Hepatocyte (in vitro differentiated cells): ENCODE results near the gene CAB39. TPM values are rescaled to one million over a fixed set of nuclear protein-coding genes. Genes with fewer than 3 reads are reported as not detected.

Experiments used
- DNase-seq: peaks from one replicate; pipeline ENCODE4 v3.0.0-alpha.2; 2016; ENCODE audit warnings: low spot score
- H2AFZ ChIP-seq: fragments of 200-600 bp; sonication (generic); 2 replicates; pipeline ENCODE4 v1.6.0; 2016; ENCODE audit warnings: antibody characterized with exemption, mild to moderate bottlenecking
- H3K27ac ChIP-seq: fragments of 200-600 bp; sonication (generic); 2 replicates; pipeline ENCODE4 v1.5.1; 2016; ENCODE audit warnings: mild to moderate bottlenecking
- H3K27me3 ChIP-seq: fragments of 200-600 bp; sonication (generic); 2 replicates; pipeline ENCODE4 v1.6.1; 2016
- H3K36me3 ChIP-seq: fragments of 200-600 bp; sonication (generic); replicated peaks from 2 replicates; pipeline ENCODE4 v1.5.1; 2016; ENCODE audit warnings: low read depth; ENCODE audit not compliant: insufficient read depth
- H3K4me1 ChIP-seq: fragments of 200-600 bp; sonication (generic); 2 replicates; pipeline ENCODE4 v1.5.1; 2016; ENCODE audit warnings: mild to moderate bottlenecking, moderate library complexity; ENCODE audit not compliant: insufficient read depth
- H3K4me2 ChIP-seq: fragments of 200-600 bp; sonication (generic); 2 replicates; pipeline ENCODE4 v1.6.0; 2016
- H3K4me3 ChIP-seq: fragments of 200-600 bp; sonication (generic); 2 replicates; pipeline ENCODE4 v1.5.1; 2016; ENCODE audit warnings: mild to moderate bottlenecking
- H3K79me2 ChIP-seq: fragments of 200-600 bp; sonication (generic); 2 replicates; pipeline ENCODE4 v1.6.0; 2017; ENCODE audit warnings: mild to moderate bottlenecking
- H3K9me2 ChIP-seq: fragments of 200-600 bp; sonication (generic); replicated peaks from 2 replicates; pipeline ENCODE4 v1.6.0; 2017; ENCODE audit warnings: mild to moderate bottlenecking; ENCODE audit not compliant: insufficient read depth
- H3K9me3 ChIP-seq: fragments of 200-600 bp; sonication (generic); 2 replicates; pipeline ENCODE4 v1.5.1; 2016; ENCODE audit warnings: low read depth, mild to moderate bottlenecking
- H4K20me1 ChIP-seq: fragments of 200-600 bp; sonication (generic); 2 replicates; pipeline ENCODE4 v1.6.0; 2016; ENCODE audit warnings: mild to moderate bottlenecking; ENCODE audit not compliant: insufficient read depth, poor library complexity, severe bottlenecking
- EZH2 ChIP-seq: fragments of 200-600 bp; sonication (generic); IDR thresholded peaks from 2 replicates; pipeline ENCODE4 v1.6.1; 2016; ENCODE audit warnings: antibody characterized with exemption, mild to moderate bottlenecking, borderline replicate concordance
- EZH2phosphoT487 ChIP-seq: fragments of 200-600 bp; sonication (generic); IDR thresholded peaks from one replicate; pipeline ENCODE4 v1.6.1; 2018; ENCODE audit warnings: antibody characterized with exemption, mild to moderate bottlenecking, low read depth, moderate library complexity; ENCODE audit not compliant: unreplicated experiment, severe bottlenecking
- WGBS: methylation state at CpG from one replicate; pipeline ENCODE4 v1.1.6; 2016; ENCODE audit warnings: low lambda C conversion rate; ENCODE audit errors: missing lambda C conversion rate; 5-methylcytosine and 5-hydroxymethylcytosine counted together
- polyA plus RNA-seq: library from polyadenylated mRNA; unstranded; fragments of >200 nt; fragmentation: Nextera tagmentation; extraction: Ambion mirVana; gene quantifications from 2 replicates; pipeline ENCODE4 v1.2.1, GENCODE V29; 2016
- small RNA-seq: library from RNA; depleted of rRNA; stranded (forward); fragments of <200 nt; gene quantifications from one replicate; pipeline ENCODE3, GENCODE V24; 2014
- total RNA-seq: library from RNA; depleted of rRNA; stranded (reverse); fragments of >200 nt; gene quantifications from 2 replicates; pipeline ENCODE4 v1.2.3, GENCODE V29; 2014
- TF ChIP-seq, protein P1 (sequence below): fragments of 200-600 bp; sonication (generic); IDR thresholded peaks from 2 replicates; pipeline ENCODE4 v1.5.1; 2016; ENCODE audit warnings: antibody characterized with exemption, mild to moderate bottlenecking; ENCODE audit not compliant: poor library complexity

CAB39 gene
- total and polyA plus RNA-seq, 2 experiments from 2014 or later, result 38.5 to 84.4 TPM

DNA sequence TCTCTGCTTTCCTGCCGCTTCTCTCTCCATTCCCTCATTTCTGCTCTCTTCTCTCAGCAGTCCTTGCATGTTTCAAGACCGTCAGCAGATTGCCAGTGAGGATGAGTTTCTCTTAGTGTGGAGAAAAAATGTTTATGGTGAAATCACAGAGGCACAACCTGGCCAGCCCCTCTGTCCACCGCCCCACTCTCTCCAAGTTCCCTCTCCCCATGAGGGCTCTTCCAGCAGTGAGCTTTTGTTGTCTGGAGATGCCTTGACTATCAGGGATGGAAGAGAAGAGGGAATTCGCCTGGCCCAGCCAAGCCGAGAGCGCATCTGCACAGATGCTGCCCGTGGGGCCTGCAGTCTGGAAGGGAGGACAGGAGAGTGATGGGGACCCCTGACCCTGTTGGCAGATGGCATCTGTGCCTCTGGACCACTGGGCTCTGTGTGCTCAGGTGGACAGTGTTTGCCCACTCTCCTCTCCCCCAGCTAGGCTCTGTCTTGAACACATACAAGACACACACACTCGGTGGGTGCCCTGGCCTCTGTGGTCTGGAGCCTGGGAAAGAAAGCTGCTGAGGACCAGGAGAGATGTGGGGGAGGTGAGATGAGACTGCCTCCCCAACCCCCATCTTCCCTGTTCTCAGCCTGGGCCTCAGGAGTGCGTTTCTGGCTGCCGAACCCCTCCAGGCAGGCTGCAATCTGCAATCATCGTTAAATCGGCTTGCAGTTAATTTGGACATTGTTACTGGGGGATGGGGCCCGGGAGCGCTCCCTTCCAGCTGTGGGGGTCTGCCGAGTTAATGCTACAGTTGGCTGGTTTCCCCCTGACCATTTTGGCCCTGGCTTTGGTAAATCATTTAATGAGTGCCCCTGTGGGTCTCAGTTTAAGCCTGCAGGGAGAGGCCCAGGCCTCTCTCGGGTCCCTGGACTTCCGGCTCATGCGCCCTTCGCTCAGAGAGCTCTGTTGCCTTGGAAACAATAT lies 156.6 kb downstream of the CAB39 start:
- Histone ChIP-seq H3K4me2 (peak overlapping the region; percentile 91), H3K4me3 (no peak overlapping the region), H3K79me2 (peaks cover 88% of the 10 kb centered on the region), H3K9me3 (no peaks in the 10 kb centered on the region), H4K20me1 (peaks cover 33% of the 10 kb centered on the region), H3K9me2 (no peaks in the 10 kb centered on the region), H3K4me1 (peaks cover 66% of the 10 kb centered on the region), H3K27ac (peak overlapping the region; percentile 97), H3K27me3 (no peaks in the 10 kb centered on the region), H2AFZ (no peak overlapping the region), H3K36me3 (no peaks in the 10 kb centered on the region)
- TF ChIP-seq EZH2phosphoT487, result no peak
- no peak for TF ChIP-seq EZH2
- TF ChIP-seq, protein P1, sequence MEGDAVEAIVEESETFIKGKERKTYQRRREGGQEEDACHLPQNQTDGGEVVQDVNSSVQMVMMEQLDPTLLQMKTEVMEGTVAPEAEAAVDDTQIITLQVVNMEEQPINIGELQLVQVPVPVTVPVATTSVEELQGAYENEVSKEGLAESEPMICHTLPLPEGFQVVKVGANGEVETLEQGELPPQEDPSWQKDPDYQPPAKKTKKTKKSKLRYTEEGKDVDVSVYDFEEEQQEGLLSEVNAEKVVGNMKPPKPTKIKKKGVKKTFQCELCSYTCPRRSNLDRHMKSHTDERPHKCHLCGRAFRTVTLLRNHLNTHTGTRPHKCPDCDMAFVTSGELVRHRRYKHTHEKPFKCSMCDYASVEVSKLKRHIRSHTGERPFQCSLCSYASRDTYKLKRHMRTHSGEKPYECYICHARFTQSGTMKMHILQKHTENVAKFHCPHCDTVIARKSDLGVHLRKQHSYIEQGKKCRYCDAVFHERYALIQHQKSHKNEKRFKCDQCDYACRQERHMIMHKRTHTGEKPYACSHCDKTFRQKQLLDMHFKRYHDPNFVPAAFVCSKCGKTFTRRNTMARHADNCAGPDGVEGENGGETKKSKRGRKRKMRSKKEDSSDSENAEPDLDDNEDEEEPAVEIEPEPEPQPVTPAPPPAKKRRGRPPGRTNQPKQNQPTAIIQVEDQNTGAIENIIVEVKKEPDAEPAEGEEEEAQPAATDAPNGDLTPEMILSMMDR, result no peak
- 33% methylated on average over 19 of the region's 19 CpGs for WGBS
- peak; percentile 48 for DNase-seq

DNA sequence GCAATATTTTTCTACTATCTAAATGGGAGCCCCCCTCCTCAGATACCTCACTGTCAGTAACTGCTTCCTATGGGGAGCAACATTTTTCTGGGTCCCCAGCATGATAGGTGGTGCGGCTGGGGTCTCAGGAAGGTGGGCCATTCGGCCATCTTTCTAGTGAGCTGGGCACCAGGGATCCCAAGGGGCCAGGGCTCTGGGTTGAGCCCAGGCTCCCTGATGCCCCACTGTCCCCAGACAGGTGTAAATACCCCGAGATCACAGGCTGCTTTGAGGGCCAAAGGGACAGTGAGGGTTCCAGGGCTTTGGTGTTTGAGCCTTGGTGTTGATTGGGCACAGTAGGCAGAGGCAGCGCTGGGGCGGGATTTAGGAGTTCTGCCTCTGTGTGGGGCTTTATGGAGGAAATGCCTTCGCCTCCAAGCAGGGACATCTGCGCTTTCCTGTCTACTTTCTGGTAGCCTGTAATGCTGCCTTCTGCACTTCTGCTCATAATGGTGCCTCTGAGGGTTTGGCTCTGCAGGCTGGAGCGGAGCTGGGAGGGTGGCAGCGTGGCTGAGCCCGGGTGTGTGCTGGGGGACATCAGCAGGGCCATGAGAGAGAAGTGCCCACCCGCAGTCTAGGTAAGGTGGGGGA lies 157.4 kb downstream of the CAB39 start:
- Histone ChIP-seq H3K27ac (peak overlapping the region; percentile 97), H3K36me3 (no peaks in the 10 kb centered on the region), H3K27me3 (no peaks in the 10 kb centered on the region), H4K20me1 (peaks cover 33% of the 10 kb centered on the region), H3K4me2 (peak overlapping the region; percentile 91), H3K4me1 (peaks cover 66% of the 10 kb centered on the region), H2AFZ (no peak overlapping the region), H3K79me2 (peaks cover 95% of the 10 kb centered on the region), H3K9me3 (no peaks in the 10 kb centered on the region), H3K4me3 (no peak overlapping the region), H3K9me2 (no peaks in the 10 kb centered on the region)
- no peak for TF ChIP-seq EZH2phosphoT487
- TF ChIP-seq EZH2, result no peak
- TF ChIP-seq, protein P1, result no peak
- DNase-seq, result no peak
- WGBS, result 59% methylated on average over 11 of the region's 11 CpGs

Small RNA genes within 50 kb of the gene (small RNA-seq; reads per million reads assigned to genes)
- not detected for gene BANF1P3
- gene RNU6-268P, result not detected

Other genes with a start within 250 kb of the CAB39 start
- 419 and 485 TPM in 2 replicates for gene ITM2C, start 152.1 kb downstream of the CAB39 start, total RNA-seq
- gene ITM2C, start 152.1 kb downstream of the CAB39 start, polyA plus RNA-seq, result 537 and 566 TPM in 2 replicates
- gene GPR55, start 212.4 kb downstream of the CAB39 start, total RNA-seq, result 0.83 and 1.6 TPM in 2 replicates
- gene GPR55, start 212.4 kb downstream of the CAB39 start, polyA plus RNA-seq, result 0.32 TPM in 1 of 2 replicates, not detected in the other